ENCODE data around the gene CD1D.

DNA sequence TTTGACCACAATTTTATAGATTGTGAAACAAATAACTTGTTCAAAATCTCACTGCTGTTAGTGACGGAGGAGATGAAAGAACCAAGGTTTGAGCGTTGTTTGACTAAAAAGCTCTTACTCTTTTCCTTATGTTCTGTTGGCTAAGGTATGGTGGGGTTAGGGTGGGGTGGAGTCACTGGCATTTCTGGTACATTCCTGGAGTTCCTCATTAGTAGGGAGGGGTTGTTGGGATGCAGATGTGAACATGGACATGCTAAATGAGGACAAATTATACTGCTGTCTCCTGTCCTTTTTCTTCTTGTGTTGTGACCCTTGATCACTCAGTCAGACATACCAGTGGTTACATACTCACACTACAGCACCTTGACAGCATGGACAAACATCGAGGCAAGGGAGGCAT lies 26.2 kb upstream of the CD1D start:
- TF ChIP-seq NFIC (IDR thresholded peaks at IDR 0.05) (no peak), TEAD4 (IDR thresholded peaks at IDR 0.05) (no peak), YY1 (IDR thresholded peaks at IDR 0.05; ENCODE audit: low read depth) (no peak), TCF12 (IDR thresholded peaks at IDR 0.05; ENCODE audit: low read depth) (no peak), EGR1 (IDR thresholded peaks at IDR 0.05) (no peak)

All from Ishikawa (cell line).